ENCODE measurements around the gene ARHGEF26. TPM values are rescaled to one million over a fixed set of nuclear protein-coding genes. Genes with fewer than 3 reads are reported as not detected.

The ARHGEF26 gene
- total RNA-seq, result 0.46 and 0.97 TPM in 2 replicates

GRCh38 chr3:154120961-154121700 is at the start of gene ARHGEF26:
Gene ARHGEF26 (plus strand): TSS chr3:154121390. CDS start chr3:154121993, 603 bp downstream.

Other genes with a start within 250 kb of the ARHGEF26 start
- gene DHX36, start 203.1 kb downstream of the ARHGEF26 start, total RNA-seq, result 25.7 and 32.2 TPM in 2 replicates

All from epithelial cell of umbilical artery (primary cell).